HCT116 (cell line): ENCODE results near the gene ARSI. TPM values are rescaled to one million over a fixed set of nuclear protein-coding genes. Genes with fewer than 3 reads are reported as not detected.

Experiments
- total RNA-seq: library from RNA; stranded (reverse); gene quantifications from one replicate; pipeline ENCODE4 v1.2.1, GENCODE V29; 2021; ENCODE audit not compliant: unreplicated experiment

Gene ARSI
- total RNA-seq, 1 experiment from 2014 or later = 0.07 TPM

Other genes with a start within 250 kb of the ARSI start
- gene CSF1R, start 216.4 kb downstream of the ARSI start, total RNA-seq = 0.17 TPM
- gene PDGFRB, start 147.1 kb downstream of the ARSI start, total RNA-seq = 0.34 TPM
- gene CDX1, start 136.1 kb downstream of the ARSI start, total RNA-seq = not detected
- gene SLC6A7, start 112.8 kb downstream of the ARSI start, total RNA-seq = not detected
- gene CAMK2A, start 13.1 kb downstream of the ARSI start, total RNA-seq = not detected
- gene TCOF1, start 54.8 kb upstream of the ARSI start, total RNA-seq = 94.7 TPM
- 8.9 TPM for gene CD74, start 110.0 kb upstream of the ARSI start, total RNA-seq
- 2,557 TPM for gene RPS14, start 146.8 kb upstream of the ARSI start, total RNA-seq
- gene NDST1, start 205.2 kb upstream of the ARSI start, total RNA-seq = 33.1 TPM